HUES64 (cell line): ENCODE results near the gene RDX. TPM values are rescaled to one million over a fixed set of nuclear protein-coding genes. Genes with fewer than 3 reads are reported as not detected.

Experiments
- H3K27ac ChIP-seq: 2 replicates; pipeline ENCODE4 v1.7.0; 2013; ENCODE audit warnings: low read depth, low read length, inconsistent platforms
- H3K27me3 ChIP-seq: 2 replicates; pipeline ENCODE4 v1.6.1; 2013; ENCODE audit warnings: mild to moderate bottlenecking, low read length; ENCODE audit not compliant: insufficient read depth
- H3K36me3 ChIP-seq: 2 replicates; pipeline ENCODE4 v1.6.1; 2013; ENCODE audit warnings: mild to moderate bottlenecking, low read length; ENCODE audit not compliant: insufficient read depth
- H3K4me1 ChIP-seq: 2 replicates; pipeline ENCODE4 v1.6.1; 2013; ENCODE audit warnings: mild to moderate bottlenecking, low read length, moderate library complexity; ENCODE audit not compliant: insufficient read depth
- H3K4me3 ChIP-seq: 2 replicates; pipeline ENCODE4 v1.5.1; 2013; ENCODE audit warnings: mild to moderate bottlenecking, low read length, moderate library complexity
- H3K9ac ChIP-seq: 2 replicates; pipeline ENCODE4 v1.6.1; 2013; ENCODE audit warnings: mild to moderate bottlenecking, low read depth, low read length
- H3K9me3 ChIP-seq: 2 replicates; pipeline ENCODE4 v1.6.1; 2013; ENCODE audit warnings: low read depth, low read length; ENCODE audit not compliant: insufficient read depth
- WGBS: fragments of 150-250, 120-280 bp; methylation state at CpG from one replicate; pipeline ENCODE4 v1.1.7; 2013; ENCODE audit warnings: missing lambda C conversion rate; 5-methylcytosine and 5-hydroxymethylcytosine counted together
- polyA plus RNA-seq, 2 experiments: library from polyadenylated mRNA; stranded (reverse); fragments of 50-300 nt; gene quantifications; one replicate each; pipeline ENCODE4 v1.2.3, GENCODE V29; 2013

The RDX gene
- polyA plus RNA-seq (2013, experiment 1 of 2) = 67.9 TPM
- polyA plus RNA-seq (2013, experiment 2 of 2) = 71.5 TPM

- Histone ChIP-seq H3K4me3 (peak within 1 kb of the TSS; percentile 99), H3K27me3 (no peaks in the 10 kb centered on the region), H3K36me3 (no peaks in the 10 kb centered on the region), H3K9me3 (no peaks in the 10 kb centered on the region), H3K9ac (peak within 1 kb of the TSS; percentile 96), H3K27ac (peak within 1 kb of the TSS; percentile 86), H3K4me1 (peaks cover 37% of the 10 kb centered on the region)
- WGBS = under 1% methylated on average over 113 of the region's 113 CpGs
These were observed at the start of gene RDX for GRCh38 chr11:110296226-110297075. TSS of gene RDX (minus strand) at chr11:110296614. CDS start at chr11:110279692, 16,922 bp downstream.

- Histone ChIP-seq H3K27ac (no peak overlapping the region), H3K4me3 (no peak overlapping the region), H3K4me1 (no peaks in the 10 kb centered on the region; the same call in 1 of the 2 replicates), H3K9me3 (no peaks in the 10 kb centered on the region), H3K36me3 (no peaks in the 10 kb centered on the region), H3K27me3 (no peaks in the 10 kb centered on the region), H3K9ac (no peak overlapping the region)
- WGBS = 96% methylated on average over 3 of the region's 3 CpGs
These were observed 49.3 kb upstream of the RDX start for GRCh38 chr11:110345743-110346142.

DNA sequence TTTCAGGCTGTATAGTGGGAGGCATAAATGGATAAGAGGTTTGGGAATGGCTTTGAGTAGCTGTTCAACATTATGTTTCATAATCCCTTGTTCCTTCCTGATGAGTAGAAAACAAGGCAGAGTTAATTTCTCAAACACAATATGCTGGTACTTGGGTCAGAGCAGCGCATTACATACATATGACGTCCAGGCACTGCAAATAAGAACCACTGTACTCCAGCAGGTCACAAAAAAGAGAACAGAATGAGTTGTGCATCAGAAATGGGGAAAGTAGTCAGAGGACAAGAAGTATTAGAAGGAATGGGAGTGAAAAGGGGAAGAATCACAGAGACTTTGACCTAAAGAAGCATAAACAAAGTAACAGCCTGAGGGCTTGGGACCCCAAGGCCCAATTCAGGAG, 44.0 kb upstream of the RDX start:
- Histone ChIP-seq H3K27me3 (no peaks in the 10 kb centered on the region), H3K4me1 (peaks cover 9% of the 10 kb centered on the region; the same call in 1 of the 2 replicates), H3K36me3 (no peaks in the 10 kb centered on the region), H3K9me3 (no peaks in the 10 kb centered on the region), H3K27ac (no peak overlapping the region), H3K4me3 (no peak overlapping the region), H3K9ac (no peak overlapping the region)
- 83% methylated on average over 2 of the region's 2 CpGs for WGBS

DNA sequence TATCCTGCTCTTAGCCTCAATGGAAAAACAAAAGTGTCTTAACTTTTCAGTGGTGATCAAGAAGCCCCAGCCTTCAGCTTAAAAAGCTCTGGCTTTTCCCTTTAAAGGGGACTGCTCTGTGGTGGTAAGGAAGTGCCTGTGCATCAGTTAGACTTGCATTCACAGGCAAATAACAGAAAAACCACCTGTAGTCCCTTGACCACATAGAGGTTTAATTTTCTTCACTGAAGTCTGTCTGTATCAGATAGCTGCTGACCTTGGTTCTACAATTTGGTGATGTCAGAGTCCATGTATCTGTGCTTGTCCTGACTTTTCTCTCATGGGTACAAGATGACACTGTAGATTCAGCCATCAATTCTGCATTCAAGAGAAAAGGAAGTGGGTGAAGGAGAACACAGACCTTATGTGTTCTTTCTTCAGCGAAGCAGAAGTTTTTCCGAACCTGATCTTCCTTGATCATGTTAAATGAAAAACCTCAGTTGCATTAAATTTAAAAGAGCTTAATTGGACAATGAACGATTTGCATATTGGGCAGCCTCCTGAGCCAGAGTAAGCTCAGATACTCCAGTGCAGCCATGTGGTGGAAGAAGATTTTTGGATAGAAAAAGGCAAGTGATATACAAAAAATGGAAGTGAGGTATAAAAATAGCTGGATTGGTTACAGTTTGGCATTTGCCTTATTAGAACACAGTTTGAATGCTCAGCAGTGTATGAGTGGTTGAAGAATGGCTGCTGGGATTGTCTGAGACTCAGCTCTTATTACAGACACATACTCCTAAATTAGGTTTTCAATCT, 43.2 kb upstream of the RDX start:
- Histone ChIP-seq H3K4me3 (no peak overlapping the region), H3K27ac (no peak overlapping the region), H3K9ac (no peak overlapping the region), H3K27me3 (no peaks in the 10 kb centered on the region), H3K36me3 (no peaks in the 10 kb centered on the region), H3K9me3 (no peaks in the 10 kb centered on the region), H3K4me1 (peaks cover 9% of the 10 kb centered on the region; the same call in 1 of the 2 replicates)
- 94% methylated on average over 3 of the region's 3 CpGs for WGBS

DNA sequence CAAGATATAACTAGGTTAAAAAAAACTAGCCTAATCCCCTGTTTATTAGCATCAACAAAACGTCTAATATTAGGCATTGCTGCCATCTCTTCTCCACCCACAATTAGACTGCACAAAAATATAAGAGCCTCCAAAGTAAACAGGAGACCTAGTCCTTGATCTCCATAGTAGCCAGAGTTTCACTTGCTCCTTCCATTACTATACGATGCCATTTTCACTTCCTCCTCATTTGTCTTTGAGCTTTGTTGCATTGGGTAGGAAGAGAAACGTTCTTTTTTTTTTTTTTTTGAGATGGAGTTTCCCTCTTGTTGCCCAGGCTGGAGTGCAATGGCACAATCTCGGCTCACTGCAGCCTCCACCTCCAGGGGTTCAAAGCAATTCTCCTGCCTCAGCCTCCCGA, 42.3 kb upstream of the RDX start:
- H3K9ac ChIP-seq = no peak overlapping the region
- H3K27me3 ChIP-seq = no peaks in the 10 kb centered on the region
- H3K4me3 ChIP-seq = no peak overlapping the region
- H3K27ac ChIP-seq = no peak overlapping the region
- 97% methylated on average over 4 of the region's 5 CpGs for WGBS
- peaks cover 9% of the 10 kb centered on the region; the same call in 1 of the 2 replicates for H3K4me1 ChIP-seq
- H3K36me3 ChIP-seq = no peaks in the 10 kb centered on the region
- no peaks in the 10 kb centered on the region for H3K9me3 ChIP-seq

DNA sequence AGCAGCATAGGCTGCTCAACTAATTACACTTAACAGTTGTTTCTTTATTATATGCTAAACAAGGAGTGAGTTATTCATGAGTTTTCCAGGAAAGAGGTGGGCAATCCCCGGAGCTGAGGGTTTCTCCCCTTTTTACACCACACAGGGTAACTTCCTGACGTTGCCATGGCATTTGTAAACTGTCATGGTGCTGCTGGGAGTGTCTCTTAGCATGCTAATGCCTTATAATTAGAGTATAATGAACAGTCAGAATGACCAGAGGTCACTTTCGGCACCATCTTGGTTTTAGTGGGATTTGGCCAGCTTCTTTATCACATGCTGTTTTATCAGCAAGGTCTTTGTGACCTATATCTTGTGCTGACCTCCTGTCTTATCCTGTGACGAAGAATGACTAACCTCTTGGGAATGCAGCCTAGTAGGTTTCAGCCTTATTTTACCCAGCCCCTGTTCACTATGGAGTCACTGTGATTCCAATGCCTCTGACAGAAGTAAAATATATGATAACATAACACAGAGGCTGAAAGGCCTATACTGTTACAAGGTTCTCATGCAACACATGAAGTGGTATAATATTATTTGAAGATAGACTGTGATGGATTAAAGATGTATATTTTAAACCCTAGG, 41.3 kb upstream of the RDX start:
- Histone ChIP-seq H3K9ac (no peak overlapping the region; the same call in 1 of the 2 replicates), H3K27ac (peak overlapping the region; percentile 69), H3K4me3 (no peak overlapping the region)

DNA sequence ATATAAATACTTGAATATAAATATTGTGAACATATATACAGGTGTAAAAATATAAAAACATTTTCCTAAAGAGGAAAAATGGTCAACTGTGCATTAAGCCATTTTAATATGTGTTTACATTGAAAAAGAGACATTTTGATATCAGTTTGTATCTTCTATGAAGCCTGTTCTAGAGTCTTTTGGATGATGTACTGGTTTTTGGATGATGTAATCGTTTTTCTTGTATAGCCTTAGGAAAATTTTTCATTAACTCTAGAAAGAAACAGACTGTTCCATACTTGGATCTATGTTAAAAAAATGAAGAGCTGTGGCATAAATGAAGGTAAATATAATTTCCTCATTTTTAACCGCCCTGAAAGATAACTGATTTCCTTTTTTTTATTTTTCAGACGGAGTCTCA, 39.6 kb upstream of the RDX start:
- 88% methylated on average over 3 of the region's 3 CpGs for WGBS
- no peaks in the 10 kb centered on the region for H3K27me3 ChIP-seq
- no peak overlapping the region for H3K9ac ChIP-seq
- H3K4me3 ChIP-seq = no peak overlapping the region
- no peaks in the 10 kb centered on the region for H3K36me3 ChIP-seq
- H3K9me3 ChIP-seq = peaks cover 13% of the 10 kb centered on the region
- H3K27ac ChIP-seq = no peak overlapping the region
- peaks cover 9% of the 10 kb centered on the region; the same call in 1 of the 2 replicates for H3K4me1 ChIP-seq

More for the DNA sequence above, 41.3 kb upstream of the RDX start:
- no peaks in the 10 kb centered on the region for H3K9me3 ChIP-seq
- no peaks in the 10 kb centered on the region for H3K27me3 ChIP-seq
- H3K4me1 ChIP-seq = peaks cover 9% of the 10 kb centered on the region; the same call in 1 of the 2 replicates
- 71% methylated on average over 4 of the region's 4 CpGs for WGBS
- H3K36me3 ChIP-seq = no peaks in the 10 kb centered on the region

DNA sequence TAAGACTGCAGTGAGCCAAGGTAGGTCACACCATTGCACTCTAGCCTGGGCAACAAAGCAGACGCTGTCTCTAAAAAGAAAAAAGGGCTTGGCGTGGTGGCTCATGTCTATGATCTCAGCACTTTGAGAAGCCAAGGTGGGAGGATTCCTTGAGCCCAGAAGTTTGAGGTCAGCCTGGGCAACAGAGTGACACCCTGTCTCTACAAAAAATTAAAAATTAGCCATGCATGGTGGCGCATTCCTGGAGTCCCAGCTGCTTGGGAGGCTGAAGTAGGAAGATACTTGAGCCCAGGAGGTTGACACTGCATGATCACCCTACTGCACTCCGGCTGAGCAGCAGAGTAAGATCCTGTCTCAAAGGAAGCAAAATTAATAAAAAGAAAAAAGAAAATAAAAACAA, 38.9 kb upstream of the RDX start:
- no peak overlapping the region for H3K9ac ChIP-seq
- no peak overlapping the region for H3K27ac ChIP-seq
- H3K9me3 ChIP-seq = peaks cover 14% of the 10 kb centered on the region
- no peaks in the 10 kb centered on the region for H3K27me3 ChIP-seq
- H3K4me3 ChIP-seq = no peak overlapping the region
- no peaks in the 10 kb centered on the region for H3K36me3 ChIP-seq
- peaks cover 9% of the 10 kb centered on the region; the same call in 1 of the 2 replicates for H3K4me1 ChIP-seq
- 94% methylated on average over 4 of the region's 4 CpGs for WGBS

GRCh38 chr11:110331626-110332025, 35.2 kb upstream of the RDX start:
- no peaks in the 10 kb centered on the region for H3K4me1 ChIP-seq
- no peak overlapping the region for H3K9ac ChIP-seq
- H3K27me3 ChIP-seq = no peaks in the 10 kb centered on the region
- H3K9me3 ChIP-seq = peaks cover 14% of the 10 kb centered on the region
- H3K4me3 ChIP-seq = no peak overlapping the region
- H3K36me3 ChIP-seq = no peaks in the 10 kb centered on the region
- no peak overlapping the region for H3K27ac ChIP-seq
- WGBS = 67% methylated on average over 1 of the region's 1 CpG

- no peaks in the 10 kb centered on the region for H3K4me1 ChIP-seq
- H3K9me3 ChIP-seq = peaks cover 17% of the 10 kb centered on the region
- H3K9ac ChIP-seq = no peak overlapping the region
- H3K4me3 ChIP-seq = no peak overlapping the region
- H3K27me3 ChIP-seq = no peaks in the 10 kb centered on the region
- H3K36me3 ChIP-seq = no peaks in the 10 kb centered on the region
- H3K27ac ChIP-seq = no peak overlapping the region
- 89% methylated on average over 1 of the region's 1 CpG for WGBS
These were observed 33.0 kb upstream of the RDX start for GRCh38 chr11:110329445-110329844.

- no peaks in the 10 kb centered on the region for H3K4me1 ChIP-seq
- H3K27me3 ChIP-seq = no peaks in the 10 kb centered on the region
- 100% methylated on average over 1 of the region's 3 CpGs for WGBS
- H3K27ac ChIP-seq = no peak overlapping the region
- no peak overlapping the region for H3K9ac ChIP-seq
- H3K4me3 ChIP-seq = no peak overlapping the region
- peaks cover 17% of the 10 kb centered on the region for H3K9me3 ChIP-seq
- no peaks in the 10 kb centered on the region for H3K36me3 ChIP-seq
These were observed 31.1 kb upstream of the RDX start for GRCh38 chr11:110327508-110327907.
